GM12878 (cell line): ENCODE measurements around the gene RASSF4. TPM values are rescaled to one million over a fixed set of nuclear protein-coding genes. Genes with fewer than 3 reads are reported as not detected.

Source experiments
- ATAC-seq: fragments of 200-7000 bp; cut with Tn5 transposase; 3 replicates; pipeline ENCODE4 v1.9.1; 2020; ENCODE audit warnings: mild to moderate bottlenecking, moderate library complexity
- BruUV-seq: library from RNA; stranded (reverse); fragments of 400-500 nt; replicated peaks from 2 replicates; lab custom pipeline; 2021; lab: Mats Ljungman, UMichigan
- CTCF ChIA-PET: fragments of 300-600 bp; sonication (Branson Sonifier 250); formaldehyde crosslinking; extraction: SDS; loops from one replicate; lab custom pipeline; 2021; ENCODE audit warnings: inconsistent platforms; lab: Yijun Ruan, JAX
- POLR2A ChIA-PET: fragments of 350-600 bp; formaldehyde crosslinking; extraction: SDS; loops from one replicate; lab custom pipeline; 2021; ENCODE audit warnings: inconsistent platforms; lab: Charles Lee
- RAD21 ChIA-PET: fragments of 300-600 bp; sonication (Branson Sonifier 250); formaldehyde crosslinking; loops from one replicate; lab custom pipeline; 2023; ENCODE audit warnings: antibody characterized with exemption; ENCODE audit not compliant: unreplicated experiment; lab: Charles Lee
- SMC1A ChIA-PET: fragments of 300-600 bp; sonication (Branson Sonifier 250); formaldehyde crosslinking; loops from one replicate; lab custom pipeline; 2023; ENCODE audit not compliant: unreplicated experiment, uncharacterized antibody; lab: Charles Lee
- DNase-seq: peaks from one replicate; pipeline ENCODE4 v3.0.0-alpha.2; 2011; ENCODE audit warnings: low read depth, low spot score
- FAIRE-seq: peaks from 3 replicates; lab custom pipeline; 2011; peaks lifted over from hg19 to GRCh38; lab: Jason Lieb, UNC
- H2AFZ ChIP-seq: 2 replicates; pipeline ENCODE4 v1.6.0; 2011; ENCODE audit warnings: low read depth, low read length, control low read depth; ENCODE audit not compliant: control insufficient read depth
- H3K27ac ChIP-seq: 2 replicates; pipeline ENCODE4 v1.5.1; 2011; ENCODE audit warnings: control low read depth; ENCODE audit not compliant: control insufficient read depth, insufficient read depth
- H3K27me3 ChIP-seq, 2 experiments: replicated peaks in 1 of 2; 2 replicates each; pipeline versions ENCODE4 v1.6.0 to v1.6.1; 2011; ENCODE audit warnings: low read length in 1 of 2; ENCODE audit not compliant: control insufficient read depth in 2 of 2, insufficient read depth in 2 of 2
- H3K36me3 ChIP-seq, 2 experiments: 2 replicates each; pipeline ENCODE4 v1.5.1; 2011; ENCODE audit warnings: low read length in 1 of 2; ENCODE audit not compliant: control insufficient read depth in 2 of 2, insufficient read depth in 2 of 2
- H3K4me1 ChIP-seq: 2 replicates; pipeline ENCODE4 v1.6.1; 2011; ENCODE audit warnings: mild to moderate bottlenecking, low read length, moderate library complexity, mixed read lengths; ENCODE audit not compliant: control insufficient read depth, insufficient read depth
- H3K4me2 ChIP-seq: 2 replicates; pipeline ENCODE4 v1.6.0; 2011; ENCODE audit warnings: control low read depth; ENCODE audit not compliant: control insufficient read depth, insufficient read depth
- H3K4me3 ChIP-seq: fragments of 200-600 bp; sonication (generic); 2 replicates; pipeline ENCODE4 v1.5.1; 2016
- H3K79me2 ChIP-seq: 2 replicates; pipeline ENCODE4 v1.6.0; 2011; ENCODE audit warnings: low read length; ENCODE audit not compliant: control insufficient read depth, insufficient read depth
- H3K9ac ChIP-seq: 2 replicates; pipeline ENCODE4 v1.8.0; 2011; ENCODE audit warnings: low read length, control low read depth, mixed read lengths; ENCODE audit not compliant: control insufficient read depth, insufficient read depth
- H3K9me3 ChIP-seq: replicated peaks from 3 replicates; pipeline ENCODE4 v1.5.1; 2011; ENCODE audit warnings: mild to moderate bottlenecking, low read length; ENCODE audit not compliant: control insufficient read depth, insufficient read depth
- H4K20me1 ChIP-seq: 2 replicates; pipeline ENCODE4 v1.6.0; 2011; ENCODE audit not compliant: control insufficient read depth, insufficient read depth
- EP300 ChIP-seq, 2 experiments: fragments of 150-350 bp in 1 of 2; IDR thresholded peaks; 2 replicates each; pipeline ENCODE4 v1.6.1; 2011 to 2012; ENCODE audit warnings: low read depth in 2 of 2, low read length in 2 of 2, borderline replicate concordance in 1 of 2, improper control_type of control experiment in 1 of 2, inconsistent platforms in 1 of 2; ENCODE audit not compliant: control insufficient read depth in 1 of 2
- NR2C1 ChIP-seq: fragments of 450-650 bp; IDR thresholded peaks from 2 replicates; pipeline ENCODE4 v1.6.1; 2017; ENCODE audit warnings: antibody characterized with exemption, mild to moderate bottlenecking, moderate library complexity
- POLR2AphosphoS5 ChIP-seq: IDR thresholded peaks from 2 replicates; pipeline ENCODE4 v1.6.1; 2011; ENCODE audit warnings: mild to moderate bottlenecking, low read length, inconsistent platforms
- RAD21 ChIP-seq: IDR thresholded peaks from 2 replicates; pipeline ENCODE4 v1.6.1; 2011; ENCODE audit warnings: mild to moderate bottlenecking, low read depth, low read length, moderate library complexity; ENCODE audit not compliant: insufficient read depth
- RELA ChIP-seq: fragments of 450-650 bp; IDR thresholded peaks from 2 replicates; pipeline ENCODE4 v1.8.0; 2014; ENCODE audit warnings: borderline replicate concordance; ENCODE audit not compliant: partially characterized antibody
- RUNX3 ChIP-seq: IDR thresholded peaks from 2 replicates; pipeline ENCODE4 v1.6.1; 2012; ENCODE audit warnings: low read length, inconsistent platforms
- WGBS: methylation state at CpG from one replicate; pipeline ENCODE4 v1.1.6; 2016; ENCODE audit warnings: low lambda C conversion rate; ENCODE audit not compliant: insufficient replicate concordance, insufficient coverage; ENCODE audit errors: missing lambda C conversion rate; 5-methylcytosine and 5-hydroxymethylcytosine counted together
- in situ Hi-C: fragments of 300-500 bp; cut with MboI; formaldehyde crosslinking; loops from 9 replicates; pipeline ENCODE4 v1.14.3; 2018; ENCODE audit warnings: mixed read lengths
- intact Hi-C: fragments of 100-400 bp; cut with micrococcal nuclease; formaldehyde crosslinking; loops from one replicate; pipeline ENCODE4 v1.14.2; 2022; ENCODE audit not compliant: unreplicated experiment
- polyA plus RNA-seq, 11 experiments: library from polyadenylated mRNA; depleted of rRNA in 4 of 11; unstranded in 6 of 11; stranded (reverse) in 5 of 11; fragments of >200 nt; fragmentation: Nextera tagmentation in 4 of 11; fragmentation: Illumina TruSeq in 1 of 11; extraction: Ambion mirVana in 4 of 11; extraction: Trizol in 1 of 11; gene quantifications; 1 replicate in 1 of 11; 2 replicates in 10 of 11; pipeline versions ENCODE4 v1.2.1 to v1.2.3, GENCODE V29; 2011 to 2016; ENCODE audit warnings: inconsistent platforms in 2 of 11, missing spikeins in 2 of 11, low read depth in 1 of 11
- total RNA-seq, 4 experiments: library from RNA; depleted of rRNA in 3 of 4; stranded (reverse); fragments of >200 nt in 3 of 4; fragmentation: Illumina TruSeq in 1 of 4; extraction: Trizol in 1 of 4; gene quantifications; 2 replicates each; pipeline versions ENCODE4 v1.2.1 to v1.2.3, GENCODE V29; 2013 to 2021
- TF ChIP-seq, protein P1 (sequence below): IDR thresholded peaks from 2 replicates; pipeline ENCODE4 v1.6.1; 2012; ENCODE audit warnings: mild to moderate bottlenecking, low read depth, low read length
- TF ChIP-seq, protein P2 (sequence below): fragments of 450-650 bp; IDR thresholded peaks from 2 replicates; pipeline ENCODE4 v1.6.1; 2017; ENCODE audit warnings: borderline replicate concordance
- TF ChIP-seq, protein P3 (sequence below): fragments of 450-650 bp; IDR thresholded peaks from 2 replicates; pipeline ENCODE4 v1.6.1; 2017; ENCODE audit warnings: antibody characterized with exemption, mild to moderate bottlenecking, moderate library complexity
- TF ChIP-seq, protein P4 (sequence below): fragments of 450-650 bp; IDR thresholded peaks from 2 replicates; pipeline ENCODE4 v1.6.1; 2017; ENCODE audit warnings: mild to moderate bottlenecking, low read depth, inconsistent platforms; ENCODE audit not compliant: poor library complexity, severe bottlenecking

RASSF4 gene
- total and polyA plus RNA-seq, 10 of the 15 experiments (the other 5 are each of a cell fraction or from before 2014, with no cell fraction given) = 3.7 to 71.1 (median 16.8) TPM

DNA sequence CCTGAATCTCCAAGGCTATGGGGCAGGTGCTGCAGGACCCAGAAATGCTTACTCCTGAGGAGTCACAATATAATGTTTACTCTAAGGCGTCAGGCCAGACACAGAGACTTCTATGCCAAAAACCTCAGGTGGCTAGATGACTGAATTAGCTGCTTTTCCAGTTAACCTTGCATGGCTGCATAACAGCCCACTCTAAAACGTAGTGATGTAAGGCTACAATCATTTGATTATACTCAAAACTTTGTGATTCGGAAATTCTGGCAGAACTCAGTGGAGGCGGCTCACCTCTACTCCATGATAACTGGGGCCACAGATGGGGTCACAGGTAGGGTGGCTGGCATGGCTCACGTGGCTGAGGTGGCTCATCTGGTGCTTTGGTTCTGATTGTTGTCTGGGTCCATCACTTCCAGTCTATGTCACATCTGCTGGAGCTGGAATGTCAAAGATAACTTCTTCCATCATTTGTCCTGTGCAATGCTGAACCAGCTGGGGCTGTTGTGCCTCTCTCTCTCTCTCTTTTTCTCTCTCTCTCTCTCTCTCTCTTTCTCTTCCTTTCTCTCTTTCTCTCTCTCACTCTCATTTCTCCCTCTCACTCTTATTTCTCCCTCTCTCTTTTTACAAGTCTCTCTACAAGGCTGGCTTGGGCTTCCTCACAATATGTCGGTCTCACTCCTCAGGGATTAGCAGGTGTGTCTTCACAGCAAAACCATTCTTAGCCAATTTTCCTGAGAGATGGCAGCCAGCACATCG, 36.6 kb upstream of the RASSF4 start:
- ATAC-seq (no peak), DNase-seq (no peak), FAIRE-seq (no peak)
- intact Hi-C loops (no loop called here), in situ Hi-C loops (no loop called here)
- Histone ChIP-seq H2AFZ (no peak overlapping the region), H3K36me3 (no peaks in the 10 kb centered on the region; a peak in 1 of 4 replicates), H3K4me2 (no peak overlapping the region), H3K79me2 (no peaks in the 10 kb centered on the region), H3K4me3 (no peak overlapping the region), H3K9me3 (no peaks in the 10 kb centered on the region), H3K27me3 (peaks cover 0 to 1% of the 10 kb centered on the region in 2 experiments; a peak in 1 of 4 replicates), H3K27ac (no peak overlapping the region), H4K20me1 (no peaks in the 10 kb centered on the region), H3K4me1 (no peaks in the 10 kb centered on the region), H3K9ac (no peak overlapping the region)
- ChIA-PET CTCF (no interaction called here), SMC1A (no interaction called here), RAD21 (interaction anchor here (1.2 kb wide), 1 partner anchor 20 kb away, joined by 3 read pairs; no protein-coding TSS in a partner anchor), POLR2A (interaction anchor here (0.6 kb wide), 1 partner anchor 54 kb away, joined by 3 read pairs; no protein-coding TSS in a partner anchor)
- TF ChIP-seq, protein P1, sequence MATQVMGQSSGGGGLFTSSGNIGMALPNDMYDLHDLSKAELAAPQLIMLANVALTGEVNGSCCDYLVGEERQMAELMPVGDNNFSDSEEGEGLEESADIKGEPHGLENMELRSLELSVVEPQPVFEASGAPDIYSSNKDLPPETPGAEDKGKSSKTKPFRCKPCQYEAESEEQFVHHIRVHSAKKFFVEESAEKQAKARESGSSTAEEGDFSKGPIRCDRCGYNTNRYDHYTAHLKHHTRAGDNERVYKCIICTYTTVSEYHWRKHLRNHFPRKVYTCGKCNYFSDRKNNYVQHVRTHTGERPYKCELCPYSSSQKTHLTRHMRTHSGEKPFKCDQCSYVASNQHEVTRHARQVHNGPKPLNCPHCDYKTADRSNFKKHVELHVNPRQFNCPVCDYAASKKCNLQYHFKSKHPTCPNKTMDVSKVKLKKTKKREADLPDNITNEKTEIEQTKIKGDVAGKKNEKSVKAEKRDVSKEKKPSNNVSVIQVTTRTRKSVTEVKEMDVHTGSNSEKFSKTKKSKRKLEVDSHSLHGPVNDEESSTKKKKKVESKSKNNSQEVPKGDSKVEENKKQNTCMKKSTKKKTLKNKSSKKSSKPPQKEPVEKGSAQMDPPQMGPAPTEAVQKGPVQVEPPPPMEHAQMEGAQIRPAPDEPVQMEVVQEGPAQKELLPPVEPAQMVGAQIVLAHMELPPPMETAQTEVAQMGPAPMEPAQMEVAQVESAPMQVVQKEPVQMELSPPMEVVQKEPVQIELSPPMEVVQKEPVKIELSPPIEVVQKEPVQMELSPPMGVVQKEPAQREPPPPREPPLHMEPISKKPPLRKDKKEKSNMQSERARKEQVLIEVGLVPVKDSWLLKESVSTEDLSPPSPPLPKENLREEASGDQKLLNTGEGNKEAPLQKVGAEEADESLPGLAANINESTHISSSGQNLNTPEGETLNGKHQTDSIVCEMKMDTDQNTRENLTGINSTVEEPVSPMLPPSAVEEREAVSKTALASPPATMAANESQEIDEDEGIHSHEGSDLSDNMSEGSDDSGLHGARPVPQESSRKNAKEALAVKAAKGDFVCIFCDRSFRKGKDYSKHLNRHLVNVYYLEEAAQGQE = no peak
- no peak for TF ChIP-seq RELA
- no peak for TF ChIP-seq NR2C1
- TF ChIP-seq, protein P2, sequence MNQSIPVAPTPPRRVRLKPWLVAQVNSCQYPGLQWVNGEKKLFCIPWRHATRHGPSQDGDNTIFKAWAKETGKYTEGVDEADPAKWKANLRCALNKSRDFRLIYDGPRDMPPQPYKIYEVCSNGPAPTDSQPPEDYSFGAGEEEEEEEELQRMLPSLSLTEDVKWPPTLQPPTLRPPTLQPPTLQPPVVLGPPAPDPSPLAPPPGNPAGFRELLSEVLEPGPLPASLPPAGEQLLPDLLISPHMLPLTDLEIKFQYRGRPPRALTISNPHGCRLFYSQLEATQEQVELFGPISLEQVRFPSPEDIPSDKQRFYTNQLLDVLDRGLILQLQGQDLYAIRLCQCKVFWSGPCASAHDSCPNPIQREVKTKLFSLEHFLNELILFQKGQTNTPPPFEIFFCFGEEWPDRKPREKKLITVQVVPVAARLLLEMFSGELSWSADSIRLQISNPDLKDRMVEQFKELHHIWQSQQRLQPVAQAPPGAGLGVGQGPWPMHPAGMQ = no peak
- no peak for TF ChIP-seq POLR2AphosphoS5
- TF ChIP-seq EP300 (IDR thresholded peaks at IDR 0.05; ENCODE audit: borderline replicate concordance in 1 of 2, control insufficient read depth in 1 of 2, low read depth in 2 of 2, low read length in 2 of 2) = no peak
- TF ChIP-seq, protein P3, sequence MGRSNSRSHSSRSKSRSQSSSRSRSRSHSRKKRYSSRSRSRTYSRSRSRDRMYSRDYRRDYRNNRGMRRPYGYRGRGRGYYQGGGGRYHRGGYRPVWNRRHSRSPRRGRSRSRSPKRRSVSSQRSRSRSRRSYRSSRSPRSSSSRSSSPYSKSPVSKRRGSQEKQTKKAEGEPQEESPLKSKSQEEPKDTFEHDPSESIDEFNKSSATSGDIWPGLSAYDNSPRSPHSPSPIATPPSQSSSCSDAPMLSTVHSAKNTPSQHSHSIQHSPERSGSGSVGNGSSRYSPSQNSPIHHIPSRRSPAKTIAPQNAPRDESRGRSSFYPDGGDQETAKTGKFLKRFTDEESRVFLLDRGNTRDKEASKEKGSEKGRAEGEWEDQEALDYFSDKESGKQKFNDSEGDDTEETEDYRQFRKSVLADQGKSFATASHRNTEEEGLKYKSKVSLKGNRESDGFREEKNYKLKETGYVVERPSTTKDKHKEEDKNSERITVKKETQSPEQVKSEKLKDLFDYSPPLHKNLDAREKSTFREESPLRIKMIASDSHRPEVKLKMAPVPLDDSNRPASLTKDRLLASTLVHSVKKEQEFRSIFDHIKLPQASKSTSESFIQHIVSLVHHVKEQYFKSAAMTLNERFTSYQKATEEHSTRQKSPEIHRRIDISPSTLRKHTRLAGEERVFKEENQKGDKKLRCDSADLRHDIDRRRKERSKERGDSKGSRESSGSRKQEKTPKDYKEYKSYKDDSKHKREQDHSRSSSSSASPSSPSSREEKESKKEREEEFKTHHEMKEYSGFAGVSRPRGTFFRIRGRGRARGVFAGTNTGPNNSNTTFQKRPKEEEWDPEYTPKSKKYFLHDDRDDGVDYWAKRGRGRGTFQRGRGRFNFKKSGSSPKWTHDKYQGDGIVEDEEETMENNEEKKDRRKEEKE = no peak
- TF ChIP-seq, protein P4, sequence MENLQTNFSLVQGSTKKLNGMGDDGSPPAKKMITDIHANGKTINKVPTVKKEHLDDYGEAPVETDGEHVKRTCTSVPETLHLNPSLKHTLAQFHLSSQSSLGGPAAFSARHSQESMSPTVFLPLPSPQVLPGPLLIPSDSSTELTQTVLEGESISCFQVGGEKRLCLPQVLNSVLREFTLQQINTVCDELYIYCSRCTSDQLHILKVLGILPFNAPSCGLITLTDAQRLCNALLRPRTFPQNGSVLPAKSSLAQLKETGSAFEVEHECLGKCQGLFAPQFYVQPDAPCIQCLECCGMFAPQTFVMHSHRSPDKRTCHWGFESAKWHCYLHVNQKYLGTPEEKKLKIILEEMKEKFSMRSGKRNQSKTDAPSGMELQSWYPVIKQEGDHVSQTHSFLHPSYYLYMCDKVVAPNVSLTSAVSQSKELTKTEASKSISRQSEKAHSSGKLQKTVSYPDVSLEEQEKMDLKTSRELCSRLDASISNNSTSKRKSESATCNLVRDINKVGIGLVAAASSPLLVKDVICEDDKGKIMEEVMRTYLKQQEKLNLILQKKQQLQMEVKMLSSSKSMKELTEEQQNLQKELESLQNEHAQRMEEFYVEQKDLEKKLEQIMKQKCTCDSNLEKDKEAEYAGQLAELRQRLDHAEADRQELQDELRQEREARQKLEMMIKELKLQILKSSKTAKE = no peak
- no peak for TF ChIP-seq RUNX3
- no peak for TF ChIP-seq RAD21
- WGBS = 28% methylated on average over 7 of the region's 7 CpGs
- no TSS peak for BruUV-seq
